Measurements from ENCODE around the gene TCP1. TPM values are rescaled to one million over a fixed set of nuclear protein-coding genes. Genes with fewer than 3 reads are reported as not detected.

The TCP1 gene
- total and polyA plus RNA-seq, 9 of the 15 experiments (the other 6 are each of a cell fraction or from before 2014, with no cell fraction given): 331 to 801 (median 645) TPM

GRCh38 chr6:159830501-159831372 lies 41.3 kb upstream of the TCP1 start:
- POLR2A ChIA-PET: interaction anchor here (0.6 to 0.7 kb wide), 2 partner anchors 20 to 29 kb away, joined by 3 to 4 read pairs; no protein-coding TSS in a partner anchor
- H2AFZ ChIP-seq (ENCODE audit: low read depth, low read length): no peak overlapping the region
- no peak overlapping the region for H3K4me2 ChIP-seq (ENCODE audit: insufficient read depth, low read length)

More at GRCh38 chr6:159830501-159831372, 41.3 kb upstream of the TCP1 start:
- no TSS peak for BruUV-seq (replicated peaks)
- no peak overlapping the region for H3K4me3 ChIP-seq
- H4K20me1 ChIP-seq (replicated peaks; ENCODE audit: control insufficient read depth, insufficient read depth, low read length): no peaks in the 10 kb centered on the region; the same call in 1 of the 2 replicates
- no peaks in the 10 kb centered on the region for H3K9me1 ChIP-seq (ENCODE audit: control insufficient read depth, insufficient read depth, low read length)
- H3K9ac ChIP-seq (ENCODE audit: insufficient read depth in 1 of 2, low read depth in 2 of 2, low read length in 2 of 2): no peak overlapping the region
- no peak overlapping the region for H3K27ac ChIP-seq (ENCODE audit: extremely low read depth, low read depth, low read length)
- no peaks in the 10 kb centered on the region for H3K79me2 ChIP-seq (ENCODE audit: control insufficient read depth, insufficient read depth, low read length)
- TF ChIP-seq STAG1 (CRISPR knock-in tag; IDR thresholded peaks at IDR 0.05; ENCODE audit: borderline replicate concordance) (no peak), PBX2 (CRISPR knock-in tag; IDR thresholded peaks at IDR 0.05; ENCODE audit: low read depth) (no peak), PBX2 (tag; conservative IDR thresholded peaks at IDR 0.05; ENCODE audit: low read depth) (no peak)
- no peak for FAIRE-seq
- ATAC-seq: 0 out of 3 replicates have a peak, but pooled peaks have one; percentile 13
- intact Hi-C loops (cut with micrococcal nuclease): no loop called here
- under 1% methylated on average over 11 of the region's 11 CpGs for WGBS (ENCODE audit: insufficient coverage, low coverage, missing lambda C conversion rate)
- H3K4me1 ChIP-seq (replicated peaks in 1 of 2; ENCODE audit: control insufficient read depth in 2 of 2, insufficient read depth in 2 of 2, low read length in 2 of 2): peaks cover 0 to 6% of the 10 kb centered on the region in 2 experiments; a peak in 3 of 5 replicates
- no peaks in the 10 kb centered on the region for H3K36me3 ChIP-seq (ENCODE audit: control insufficient read depth, insufficient read depth, low read length)
- no peaks in the 10 kb centered on the region for H3K9me3 ChIP-seq (replicated peaks; ENCODE audit: control insufficient read depth, insufficient read depth, low read depth, low read length)
- in situ Hi-C loops (cut with MboI): no loop called here
- CTCF ChIA-PET (ENCODE audit: low intra/inter-chr PET ratio): no interaction called here
- peaks cover 53 to 62% of the 10 kb centered on the region in 2 experiments for H3K27me3 ChIP-seq (ENCODE audit: control insufficient read depth in 2 of 2, insufficient read depth in 2 of 2, low read length in 2 of 2)
- no peak for DNase-seq (ENCODE audit: extremely low read depth in 1 of 4, low spot score in 3 of 4)

Measured in K562 (cell line).